GM12873 (cell line): Measurements from ENCODE around the gene ASMT.

ENCODE experiments used
- CTCF ChIP-seq: IDR thresholded peaks from 2 replicates; pipeline ENCODE4 v1.5.1; 2012; ENCODE audit warnings: low read depth, mild to moderate bottlenecking, moderate library complexity, low read length, control low read depth; ENCODE audit not compliant: insufficient read depth; ENCODE audit errors: missing control alignments

Gene ASMT

GRCh38 chrX:1599791-1600405 lies 15.0 kb upstream of the ASMT start:
- no peak for TF ChIP-seq CTCF

- no peak for TF ChIP-seq CTCF
Measured at GRCh38 chrX:1600406-1601050, 14.3 kb upstream of the ASMT start.

GRCh38 chrX:1601051-1601767 lies 13.7 kb upstream of the ASMT start:
- no peak for TF ChIP-seq CTCF

- no peak for TF ChIP-seq CTCF
Measured at GRCh38 chrX:1601768-1602085, 13.1 kb upstream of the ASMT start.

- no peak for TF ChIP-seq CTCF
Measured at GRCh38 chrX:1602299-1602698, 12.6 kb upstream of the ASMT start.

GRCh38 chrX:1606496-1606895 lies 8.4 kb upstream of the ASMT start:
- no peak for TF ChIP-seq CTCF

- no peak for TF ChIP-seq CTCF
Measured at GRCh38 chrX:1609311-1609710, 5.5 kb upstream of the ASMT start.
